Pancreas (tissue), 10 donors: ENCODE measurements around the gene SRBD1. TPM values are rescaled to one million over a fixed set of nuclear protein-coding genes. Genes with fewer than 3 reads are reported as not detected.

ENCODE experiments used
- ATAC-seq, 4 donors: fragments of 200-7000 bp; cut with Tn5 transposase; one replicate each; pipeline versions ENCODE4 v1.8.0 to v1.9.1; 2020; ENCODE audit warnings: mild to moderate bottlenecking in 4 of 4, moderate library complexity in 4 of 4
- DNase-seq, 6 donors: peaks; one replicate each; pipeline ENCODE4 v3.0.0-alpha.2; 2020
- FAIRE-seq: peaks from 2 replicates; lab custom pipeline; 2012; peaks lifted over from hg19 to GRCh38; lab: Jason Lieb, UNC
- H3K27ac ChIP-seq, 4 donors: fragments of 200-600 bp; sonication (generic); 1 replicate in 3 of 4; 2 replicates in 1 of 4; pipeline versions ENCODE4 v1.5.0 to v1.8.0; 2020
- H3K27me3 ChIP-seq, 4 donors: fragments of 200-600 bp; one replicate each; pipeline ENCODE4 v1.8.0; 2021
- H3K36me3 ChIP-seq, 3 donors: fragments of 200-600 bp; sonication (generic) in 1 of 3; one replicate each; pipeline versions ENCODE4 v1.5.0 to v1.8.0; 2020 to 2021
- H3K4me1 ChIP-seq, 3 donors: fragments of 200-600 bp; one replicate each; pipeline ENCODE4 v1.8.0; 2021
- H3K4me3 ChIP-seq, 4 donors: fragments of 200-600 bp; sonication (generic) in 2 of 4; one replicate each; pipeline versions ENCODE4 v1.5.0 to v1.8.0; 2020 to 2021
- H3K9me3 ChIP-seq, 4 donors: fragments of 200-600 bp; one replicate each; pipeline ENCODE4 v1.8.0; 2021
- CTCF ChIP-seq, 4 donors: fragments of 200-600 bp; sonication (generic) in 3 of 4; IDR thresholded peaks; one replicate each; pipeline versions ENCODE4 v1.5.0 to v1.8.0; 2021; ENCODE audit warnings: antibody characterized with exemption in 4 of 4
- WGBS, 2 donors: extraction: QIAGEN DNeasy Blood & Tissue Kit; methylation state at CpG; one replicate each; pipeline ENCODE4 v1.1.7; 2013; 5-methylcytosine and 5-hydroxymethylcytosine counted together
- intact Hi-C, 3 donors: fragments of 100-400 bp; cut with DNase I; formaldehyde crosslinking; loops; one replicate each; pipeline versions ENCODE4 v1.11.1 to v1.14.2; 2022
- polyA plus RNA-seq, 2 donors: library from polyadenylated mRNA; stranded (reverse); fragments of 200-250 nt; gene quantifications; one replicate each; pipeline ENCODE4 v1.2.3, GENCODE V29; 2013
- total RNA-seq, 6 donors: library from RNA; stranded (reverse); fragmentation: NEBNext Ultra II Directional in 4 of 6; extraction: Animal tissue kit (Norgen Biotek cat#: 25700) in 4 of 6; gene quantifications; one replicate each; pipeline versions ENCODE4 v1.2.1 to v1.2.4, GENCODE V29; 2021 to 2023
- donor health status: healthy with polysubstance abuse.
- donor health status: DM: no; HTN: no; CAD: no; lungs with moderate emphysema.
- donor health status: DM: no; HTN: no; CAD: no.
- donor health status: control.
- donor health status: control.
- donor health status: Bipolar disorder and iron deficiency.
- donor health status: DM: yes; HTN: yes; CAD: no.
- donor health status: DM: no; HTN: no; CAD: no.
- donor health status: DM: no; HTN: no; CAD: no.
- donor health status: DM: yes; HTN: yes; CAD: no.

Gene SRBD1
- total and polyA plus RNA-seq, 8 donors = 3.2 to 15.4 (median 11.6) TPM

- no peaks in the 10 kb centered on the region for H3K27me3 ChIP-seq
- TF ChIP-seq CTCF (IDR thresholded peaks at IDR 0.05) = peak; percentile 54 to 64 (median 59)
- peak; percentile 79 to 94 (median 92) for ATAC-seq
- peak in 3 of 6 donors; percentile 18 to 48 (median 39) for DNase-seq
- H3K4me3 ChIP-seq = no peak overlapping the region
- no peaks in the 10 kb centered on the region for H3K36me3 ChIP-seq
- peak; percentile 85 for FAIRE-seq
- intact Hi-C loops = no loop called here
- H3K9me3 ChIP-seq = no peaks in the 10 kb centered on the region
- H3K27ac ChIP-seq = no peak overlapping the region
- peaks cover 0 to 4% (median 0%) of the 10 kb centered on the region in 3 donors for H3K4me1 ChIP-seq
- WGBS, 2 donors = 7% methylated on average over 5 of the region's 5 CpGs
Observed at GRCh38 chr2:45585267-45585861, 25.7 kb downstream of the SRBD1 start.

GRCh38 chr2:45583977-45584376 lies 27.1 kb downstream of the SRBD1 start:
- Histone ChIP-seq H3K4me3 (no peak overlapping the region), H3K9me3 (no peaks in the 10 kb centered on the region), H3K4me1 (peaks cover 0 to 4% (median 0%) of the 10 kb centered on the region in 3 donors), H3K27me3 (no peaks in the 10 kb centered on the region), H3K27ac (no peak overlapping the region), H3K36me3 (no peaks in the 10 kb centered on the region)
- WGBS, 2 donors = 87 to 91% methylated on average over 2 of the region's 2 CpGs
- FAIRE-seq = no peak
- no peak for TF ChIP-seq CTCF (IDR thresholded peaks at IDR 0.05)
- no peak for ATAC-seq
- no peak for DNase-seq
- intact Hi-C loops = no loop called here

GRCh38 chr2:45582522-45582921 lies 28.5 kb downstream of the SRBD1 start:
- intact Hi-C loops = no loop called here
- no peak for ATAC-seq
- TF ChIP-seq CTCF (IDR thresholded peaks at IDR 0.05) = no peak
- H3K4me1 ChIP-seq = peaks cover 0 to 4% (median 0%) of the 10 kb centered on the region in 3 donors
- no peaks in the 10 kb centered on the region for H3K36me3 ChIP-seq
- no peak for FAIRE-seq
- no peak for DNase-seq
- 96% methylated on average over 1 of the region's 1 CpG for WGBS, 2 donors
- H3K27ac ChIP-seq = no peak overlapping the region
- no peaks in the 10 kb centered on the region for H3K9me3 ChIP-seq
- H3K27me3 ChIP-seq = no peaks in the 10 kb centered on the region
- H3K4me3 ChIP-seq = no peak overlapping the region

GRCh38 chr2:45578056-45578843 lies 32.8 kb downstream of the SRBD1 start:
- Histone ChIP-seq H3K27ac (no peak overlapping the region), H3K36me3 (peaks cover 0 to under 1% (median 0%) of the 10 kb centered on the region in 3 donors), H3K27me3 (no peaks in the 10 kb centered on the region), H3K4me1 (no peaks in the 10 kb centered on the region), H3K9me3 (no peaks in the 10 kb centered on the region), H3K4me3 (no peak overlapping the region)
- WGBS, 2 donors = 91% methylated on average over 5 of the region's 5 CpGs
- FAIRE-seq (no peak), ATAC-seq (peak in 1 of 4 donors; percentile 55), DNase-seq (no peak)
- intact Hi-C loops = no loop called here
- TF ChIP-seq CTCF (IDR thresholded peaks at IDR 0.05) = no peak

GRCh38 chr2:45577441-45577840 lies 33.6 kb downstream of the SRBD1 start:
- no peaks in the 10 kb centered on the region for H3K4me1 ChIP-seq
- intact Hi-C loops = no loop called here
- FAIRE-seq (no peak), ATAC-seq (no peak), DNase-seq (no peak)
- no peak overlapping the region for H3K4me3 ChIP-seq
- H3K27me3 ChIP-seq = no peaks in the 10 kb centered on the region
- peaks cover 0 to 4% (median 0%) of the 10 kb centered on the region in 3 donors for H3K36me3 ChIP-seq
- no peak overlapping the region for H3K27ac ChIP-seq
- H3K9me3 ChIP-seq = no peaks in the 10 kb centered on the region
- WGBS, 2 donors = 92 to 95% methylated on average over 4 of the region's 4 CpGs
- no peak for TF ChIP-seq CTCF (IDR thresholded peaks at IDR 0.05)
